HepG2 (cell line): ENCODE results near the gene CTTNBP2NL. TPM values are rescaled to one million over a fixed set of nuclear protein-coding genes. Genes with fewer than 3 reads are reported as not detected.
A peak's percentile ranks its signal among the peaks of the same experiment; 100 is the strongest.

Experiments used
- FIP1L1 ChIP-seq: fragments of 200-400 bp; formaldehyde crosslinking; IDR thresholded peaks from 2 replicates; pipeline ENCODE4 v1.6.1; 2018; ENCODE audit warnings: low read depth, mild to moderate bottlenecking, low read length, moderate library complexity, borderline replicate concordance; ENCODE audit not compliant: insufficient read depth
- FOXC1 ChIP-seq: sonication (generic); formaldehyde crosslinking; IDR thresholded peaks from 2 replicates; pipeline ENCODE4 v1.8.0; 2022; ENCODE audit warnings: mild to moderate bottlenecking, missing genetic modification reagents, borderline replicate concordance
- GZF1 ChIP-seq: sonication (generic); formaldehyde crosslinking; IDR thresholded peaks from 2 replicates; pipeline ENCODE4 v1.5.1; 2020; ENCODE audit warnings: mild to moderate bottlenecking, missing genetic modification reagents
- KLF13 ChIP-seq: sonication (generic); formaldehyde crosslinking; IDR thresholded peaks from 2 replicates; pipeline ENCODE4 v1.4.0; 2020; ENCODE audit warnings: mild to moderate bottlenecking, missing genetic modification reagents
- PITX1 ChIP-seq: sonication (generic); formaldehyde crosslinking; IDR thresholded peaks from 2 replicates; pipeline ENCODE4 v1.5.1; 2020; ENCODE audit warnings: mild to moderate bottlenecking, missing genetic modification reagents
- RORA ChIP-seq: sonication (generic); formaldehyde crosslinking; IDR thresholded peaks from 2 replicates; pipeline ENCODE4 v1.5.0; 2020; ENCODE audit warnings: mild to moderate bottlenecking, missing genetic modification reagents, moderate library complexity
- SMAD3 ChIP-seq: sonication (generic); formaldehyde crosslinking; IDR thresholded peaks from 2 replicates; pipeline ENCODE4 v1.4.0; 2020; ENCODE audit warnings: missing genetic modification reagents
- WIZ ChIP-seq: sonication (generic); formaldehyde crosslinking; IDR thresholded peaks from 2 replicates; pipeline ENCODE4 v1.5.1; 2020; ENCODE audit warnings: mild to moderate bottlenecking, missing genetic modification reagents
- ZBTB8A ChIP-seq: sonication (generic); formaldehyde crosslinking; IDR thresholded peaks from 2 replicates; pipeline ENCODE4 v1.4.0; 2020; ENCODE audit warnings: mild to moderate bottlenecking, low read depth, missing genetic modification reagents, borderline replicate concordance
- ZNF121 ChIP-seq: sonication (generic); formaldehyde crosslinking; IDR thresholded peaks from 2 replicates; pipeline ENCODE4 v1.5.0; 2020; ENCODE audit warnings: mild to moderate bottlenecking, missing genetic modification reagents
- ZNF253 ChIP-seq: sonication (generic); formaldehyde crosslinking; IDR thresholded peaks from 2 replicates; pipeline ENCODE4 v1.8.0; 2022; ENCODE audit warnings: mild to moderate bottlenecking, missing genetic modification reagents, borderline replicate concordance
- ZNF33B ChIP-seq: sonication (generic); formaldehyde crosslinking; IDR thresholded peaks from 2 replicates; pipeline ENCODE4 v1.5.1; 2020; ENCODE audit warnings: mild to moderate bottlenecking, missing genetic modification reagents
- ZNF713 ChIP-seq: sonication (generic); formaldehyde crosslinking; IDR thresholded peaks from 2 replicates; pipeline ENCODE4 v1.4.0; 2020; ENCODE audit warnings: mild to moderate bottlenecking, missing genetic modification reagents
- ZNF724P ChIP-seq: sonication (generic); formaldehyde crosslinking; IDR thresholded peaks from 2 replicates; pipeline ENCODE4 v1.8.0; 2022; ENCODE audit warnings: missing genetic modification reagents, borderline replicate concordance
- ZNF792 ChIP-seq: IDR thresholded peaks from 2 replicates; pipeline ENCODE4 v1.6.1; 2016
- ZNF879 ChIP-seq: sonication (generic); formaldehyde crosslinking; IDR thresholded peaks from 2 replicates; pipeline ENCODE4 v1.8.1; 2023; ENCODE audit warnings: missing genetic modification reagents
- polyA plus RNA-seq, 8 experiments: library from polyadenylated mRNA; depleted of rRNA in 3 of 8; stranded (reverse) in 7 of 8; unstranded in 1 of 8; fragments of >200 nt; fragmentation: Illumina TruSeq in 4 of 8; extraction: Trizol in 4 of 8; gene quantifications; 2 replicates each; pipeline versions ENCODE4 v1.2.1 to v1.2.3, GENCODE V29; 2011 to 2016; ENCODE audit warnings: low read depth in 4 of 8, missing spikeins in 1 of 8, mixed read lengths in 1 of 8; ENCODE audit not compliant: insufficient read depth in 1 of 8
- total RNA-seq, 5 experiments: library from RNA; depleted of rRNA; stranded (reverse); fragments of >200 nt; fragmentation: Illumina TruSeq; extraction: Trizol; gene quantifications; 2 replicates each; pipeline ENCODE4 v1.2.3, GENCODE V29; 2016; ENCODE audit warnings: low read depth in 1 of 5
- TF ChIP-seq, protein P1 (sequence below): sonication (generic); formaldehyde crosslinking; IDR thresholded peaks from 2 replicates; pipeline ENCODE4 v1.5.1; 2020; ENCODE audit warnings: mild to moderate bottlenecking, missing genetic modification reagents, moderate library complexity
- TF ChIP-seq, protein P2 (sequence below): sonication (generic); formaldehyde crosslinking; IDR thresholded peaks from 2 replicates; pipeline ENCODE4 v1.8.0; 2022; ENCODE audit warnings: missing genetic modification reagents, mild to moderate bottlenecking, moderate library complexity, borderline replicate concordance
- TF ChIP-seq, protein P3 (sequence below): sonication (generic); formaldehyde crosslinking; IDR thresholded peaks from 2 replicates; pipeline ENCODE4 v1.4.0; 2020; ENCODE audit warnings: low read depth, missing genetic modification reagents
- TF ChIP-seq, protein P4 (sequence below): sonication (generic); formaldehyde crosslinking; IDR thresholded peaks from 2 replicates; pipeline ENCODE4 v1.4.0; 2020; ENCODE audit warnings: missing genetic modification reagents, borderline replicate concordance

CTTNBP2NL gene
- total and polyA plus RNA-seq, 2 of the 13 experiments (the other 11 are each of a cell fraction or from before 2014, with no cell fraction given) = 2.1 to 4.1 TPM

DNA sequence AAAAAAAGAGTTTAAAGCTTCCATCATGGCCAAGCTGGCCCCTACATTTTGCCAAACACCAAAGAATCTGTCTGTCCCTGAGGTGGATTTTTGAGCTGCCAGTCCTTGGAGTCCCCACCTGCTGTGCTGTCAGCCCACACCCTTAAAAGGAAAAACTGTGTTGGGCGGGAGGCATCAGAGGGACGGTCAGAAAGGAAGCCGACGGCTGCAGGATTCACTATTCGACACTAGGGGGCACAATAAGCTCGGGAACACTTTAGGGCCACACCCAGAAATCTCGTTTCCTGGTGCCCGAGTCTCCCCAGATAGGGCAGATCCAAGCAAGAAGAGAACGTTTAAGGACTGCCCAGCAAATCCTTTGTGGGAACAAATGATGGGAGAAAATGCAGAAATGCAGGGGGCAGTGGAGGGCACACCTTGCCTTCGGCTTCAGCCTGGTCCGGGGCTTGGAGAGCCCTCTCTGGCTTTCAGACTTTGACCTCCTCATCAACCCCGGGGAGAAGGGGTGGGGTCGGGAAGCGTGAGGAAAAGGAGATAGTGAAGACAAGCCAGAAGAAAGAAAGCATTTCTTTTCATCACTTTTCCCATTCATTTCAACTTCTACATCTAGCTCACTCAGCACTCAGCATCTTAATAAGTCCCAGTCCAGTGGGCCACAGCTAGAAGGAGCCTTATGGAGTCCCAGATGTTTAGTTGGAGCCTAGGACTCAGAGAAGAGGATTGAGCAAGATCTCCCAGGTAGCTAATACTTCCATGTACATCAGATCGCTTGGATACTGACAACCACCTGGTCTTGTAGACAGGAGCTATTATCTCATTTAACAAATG is 5.0 kb upstream of the CTTNBP2NL start (continued):
- TF ChIP-seq, protein P1, sequence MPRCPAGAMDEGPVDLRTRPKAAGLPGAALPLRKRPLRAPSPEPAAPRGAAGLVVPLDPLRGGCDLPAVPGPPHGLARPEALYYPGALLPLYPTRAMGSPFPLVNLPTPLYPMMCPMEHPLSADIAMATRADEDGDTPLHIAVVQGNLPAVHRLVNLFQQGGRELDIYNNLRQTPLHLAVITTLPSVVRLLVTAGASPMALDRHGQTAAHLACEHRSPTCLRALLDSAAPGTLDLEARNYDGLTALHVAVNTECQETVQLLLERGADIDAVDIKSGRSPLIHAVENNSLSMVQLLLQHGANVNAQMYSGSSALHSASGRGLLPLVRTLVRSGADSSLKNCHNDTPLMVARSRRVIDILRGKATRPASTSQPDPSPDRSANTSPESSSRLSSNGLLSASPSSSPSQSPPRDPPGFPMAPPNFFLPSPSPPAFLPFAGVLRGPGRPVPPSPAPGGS (CRISPR knock-in tag) = no peak
- no peak for TF ChIP-seq ZNF713 (CRISPR knock-in tag)
- TF ChIP-seq, protein P2, sequence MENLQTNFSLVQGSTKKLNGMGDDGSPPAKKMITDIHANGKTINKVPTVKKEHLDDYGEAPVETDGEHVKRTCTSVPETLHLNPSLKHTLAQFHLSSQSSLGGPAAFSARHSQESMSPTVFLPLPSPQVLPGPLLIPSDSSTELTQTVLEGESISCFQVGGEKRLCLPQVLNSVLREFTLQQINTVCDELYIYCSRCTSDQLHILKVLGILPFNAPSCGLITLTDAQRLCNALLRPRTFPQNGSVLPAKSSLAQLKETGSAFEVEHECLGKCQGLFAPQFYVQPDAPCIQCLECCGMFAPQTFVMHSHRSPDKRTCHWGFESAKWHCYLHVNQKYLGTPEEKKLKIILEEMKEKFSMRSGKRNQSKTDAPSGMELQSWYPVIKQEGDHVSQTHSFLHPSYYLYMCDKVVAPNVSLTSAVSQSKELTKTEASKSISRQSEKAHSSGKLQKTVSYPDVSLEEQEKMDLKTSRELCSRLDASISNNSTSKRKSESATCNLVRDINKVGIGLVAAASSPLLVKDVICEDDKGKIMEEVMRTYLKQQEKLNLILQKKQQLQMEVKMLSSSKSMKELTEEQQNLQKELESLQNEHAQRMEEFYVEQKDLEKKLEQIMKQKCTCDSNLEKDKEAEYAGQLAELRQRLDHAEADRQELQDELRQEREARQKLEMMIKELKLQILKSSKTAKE (CRISPR knock-in tag) = no peak
- no peak for TF ChIP-seq ZNF121 (CRISPR knock-in tag)
- TF ChIP-seq ZNF879 (CRISPR knock-in tag) = no peak
- no peak for TF ChIP-seq ZNF253 (CRISPR knock-in tag)
- TF ChIP-seq, protein P3, sequence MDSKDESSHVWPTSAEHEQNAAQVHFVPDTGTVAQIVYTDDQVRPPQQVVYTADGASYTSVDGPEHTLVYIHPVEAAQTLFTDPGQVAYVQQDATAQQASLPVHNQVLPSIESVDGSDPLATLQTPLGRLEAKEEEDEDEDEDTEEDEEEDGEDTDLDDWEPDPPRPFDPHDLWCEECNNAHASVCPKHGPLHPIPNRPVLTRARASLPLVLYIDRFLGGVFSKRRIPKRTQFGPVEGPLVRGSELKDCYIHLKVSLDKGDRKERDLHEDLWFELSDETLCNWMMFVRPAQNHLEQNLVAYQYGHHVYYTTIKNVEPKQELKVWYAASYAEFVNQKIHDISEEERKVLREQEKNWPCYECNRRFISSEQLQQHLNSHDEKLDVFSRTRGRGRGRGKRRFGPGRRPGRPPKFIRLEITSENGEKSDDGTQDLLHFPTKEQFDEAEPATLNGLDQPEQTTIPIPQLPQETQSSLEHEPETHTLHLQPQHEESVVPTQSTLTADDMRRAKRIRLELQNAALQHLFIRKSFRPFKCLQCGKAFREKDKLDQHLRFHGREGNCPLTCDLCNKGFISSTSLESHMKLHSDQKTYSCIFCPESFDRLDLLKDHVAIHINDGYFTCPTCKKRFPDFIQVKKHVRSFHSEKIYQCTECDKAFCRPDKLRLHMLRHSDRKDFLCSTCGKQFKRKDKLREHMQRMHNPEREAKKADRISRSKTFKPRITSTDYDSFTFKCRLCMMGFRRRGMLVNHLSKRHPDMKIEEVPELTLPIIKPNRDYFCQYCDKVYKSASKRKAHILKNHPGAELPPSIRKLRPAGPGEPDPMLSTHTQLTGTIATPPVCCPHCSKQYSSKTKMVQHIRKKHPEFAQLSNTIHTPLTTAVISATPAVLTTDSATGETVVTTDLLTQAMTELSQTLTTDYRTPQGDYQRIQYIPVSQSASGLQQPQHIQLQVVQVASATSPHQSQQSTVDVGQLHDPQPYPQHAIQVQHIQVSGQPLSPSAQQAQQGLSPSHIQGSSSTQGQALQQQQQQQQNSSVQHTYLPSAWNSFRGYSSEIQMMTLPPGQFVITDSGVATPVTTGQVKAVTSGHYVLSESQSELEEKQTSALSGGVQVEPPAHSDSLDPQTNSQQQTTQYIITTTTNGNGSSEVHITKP = no peak
- TF ChIP-seq, protein P4, sequence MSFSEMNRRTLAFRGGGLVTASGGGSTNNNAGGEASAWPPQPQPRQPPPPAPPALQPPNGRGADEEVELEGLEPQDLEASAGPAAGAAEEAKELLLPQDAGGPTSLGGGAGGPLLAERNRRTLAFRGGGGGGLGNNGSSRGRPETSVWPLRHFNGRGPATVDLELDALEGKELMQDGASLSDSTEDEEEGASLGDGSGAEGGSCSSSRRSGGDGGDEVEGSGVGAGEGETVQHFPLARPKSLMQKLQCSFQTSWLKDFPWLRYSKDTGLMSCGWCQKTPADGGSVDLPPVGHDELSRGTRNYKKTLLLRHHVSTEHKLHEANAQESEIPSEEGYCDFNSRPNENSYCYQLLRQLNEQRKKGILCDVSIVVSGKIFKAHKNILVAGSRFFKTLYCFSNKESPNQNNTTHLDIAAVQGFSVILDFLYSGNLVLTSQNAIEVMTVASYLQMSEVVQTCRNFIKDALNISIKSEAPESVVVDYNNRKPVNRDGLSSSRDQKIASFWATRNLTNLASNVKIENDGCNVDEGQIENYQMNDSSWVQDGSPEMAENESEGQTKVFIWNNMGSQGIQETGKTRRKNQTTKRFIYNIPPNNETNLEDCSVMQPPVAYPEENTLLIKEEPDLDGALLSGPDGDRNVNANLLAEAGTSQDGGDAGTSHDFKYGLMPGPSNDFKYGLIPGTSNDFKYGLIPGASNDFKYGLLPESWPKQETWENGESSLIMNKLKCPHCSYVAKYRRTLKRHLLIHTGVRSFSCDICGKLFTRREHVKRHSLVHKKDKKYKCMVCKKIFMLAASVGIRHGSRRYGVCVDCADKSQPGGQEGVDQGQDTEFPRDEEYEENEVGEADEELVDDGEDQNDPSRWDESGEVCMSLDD (CRISPR knock-in tag) = no peak
- peak; percentile 29; the same call in 1 of the 2 replicates for TF ChIP-seq FOXC1
- TF ChIP-seq FIP1L1 = no peak
- no peak for TF ChIP-seq KLF13 (CRISPR knock-in tag)
- no peak for TF ChIP-seq ZNF33B (CRISPR knock-in tag)
- TF ChIP-seq PITX1 (CRISPR knock-in tag) = no peak
- no peak for TF ChIP-seq ZNF724P (CRISPR knock-in tag)
- TF ChIP-seq ZNF792 = no peak
- no peak for TF ChIP-seq SMAD3
- TF ChIP-seq ZBTB8A (CRISPR knock-in tag) = no peak
- TF ChIP-seq WIZ (CRISPR knock-in tag) = no peak
- no peak for TF ChIP-seq RORA (CRISPR knock-in tag)
- TF ChIP-seq GZF1 (CRISPR knock-in tag) = no peak
